ENCODE measurements around the gene MRPL58. TPM values are rescaled to one million over a fixed set of nuclear protein-coding genes. Genes with fewer than 3 reads are reported as not detected.
A peak's percentile ranks its signal among the peaks of the same experiment; 100 is the strongest.

The MRPL58 gene
- polyA plus RNA-seq, 4 donors, result 22.4 to 73.0 (median 45.7) TPM

DNA sequence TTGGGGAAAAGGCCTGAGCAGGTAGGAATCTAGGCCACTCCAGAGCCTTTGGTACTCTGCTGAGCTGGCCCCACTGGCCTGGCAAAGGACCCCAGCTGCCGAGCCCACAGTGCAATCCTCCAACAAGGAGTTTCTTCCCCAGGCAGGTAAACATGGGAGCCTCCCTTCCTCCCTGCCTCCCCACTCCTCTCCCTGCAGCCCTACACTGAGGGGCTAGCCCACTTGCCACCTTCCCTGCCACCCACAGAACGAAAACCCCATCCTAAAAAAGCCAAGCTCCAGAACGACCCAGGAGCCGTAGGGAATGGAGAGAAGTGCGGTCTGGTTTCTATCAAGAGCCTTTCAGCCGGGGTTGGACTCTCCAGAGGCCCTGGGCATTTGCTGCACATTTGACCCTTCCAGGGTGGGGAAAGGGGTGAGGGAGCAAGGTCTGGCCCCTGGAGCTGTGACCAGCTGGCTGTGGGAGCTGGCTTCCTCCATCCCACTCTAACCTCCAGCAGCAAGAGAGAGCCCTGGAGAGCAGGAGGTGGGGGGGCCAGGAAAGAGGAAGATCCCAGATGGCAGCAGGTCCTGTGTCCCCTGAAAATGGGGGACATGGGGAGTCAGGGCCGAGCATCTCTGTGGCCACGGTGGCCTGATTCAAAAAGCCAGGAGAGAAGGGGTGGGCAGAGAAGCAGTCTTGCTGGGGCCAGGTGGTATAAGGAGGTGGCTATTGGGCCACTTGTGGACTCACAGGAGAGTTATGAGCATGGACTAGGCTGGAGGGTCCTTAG, 41.2 kb upstream of the MRPL58 start:
- peaks cover 0 to 14% (median 0%) of the 10 kb centered on the region in 3 donors for H3K27me3 ChIP-seq (ENCODE audit: control insufficient read depth in 3 of 3, insufficient read depth in 3 of 3, low read length in 3 of 3)
- WGBS, 3 donors, result 15 to 57% (median 42%) methylated on average over 8 of the region's 8 CpGs
- H3K27ac ChIP-seq (ENCODE audit: low read depth in 1 of 3, low read length in 2 of 3), result peak overlapping the region; percentile 27 to 84 (median 70)
- peaks cover 0 to 46% (median 6%) of the 10 kb centered on the region in 3 donors for H3K4me1 ChIP-seq (ENCODE audit: control insufficient read depth in 3 of 3, insufficient read depth in 2 of 3, low read depth in 1 of 3, low read length in 2 of 3)
- DNase-seq (no peak), FAIRE-seq (no peak)
- peaks cover 0 to 6% (median 0%) of the 10 kb centered on the region in 3 donors for H3K36me3 ChIP-seq (ENCODE audit: control insufficient read depth in 3 of 3, insufficient read depth in 2 of 3, low read depth in 1 of 3, low read length in 3 of 3)
- H3K9me3 ChIP-seq (ENCODE audit: control insufficient read depth in 2 of 2, insufficient read depth in 1 of 2, low read depth in 1 of 2, low read length in 1 of 2), result no peaks in the 10 kb centered on the region
- peak overlapping the region in 2 of 3 donors; percentile 68 to 71 for H3K4me3 ChIP-seq (ENCODE audit: low read depth in 1 of 3, low read length in 3 of 3)

DNA sequence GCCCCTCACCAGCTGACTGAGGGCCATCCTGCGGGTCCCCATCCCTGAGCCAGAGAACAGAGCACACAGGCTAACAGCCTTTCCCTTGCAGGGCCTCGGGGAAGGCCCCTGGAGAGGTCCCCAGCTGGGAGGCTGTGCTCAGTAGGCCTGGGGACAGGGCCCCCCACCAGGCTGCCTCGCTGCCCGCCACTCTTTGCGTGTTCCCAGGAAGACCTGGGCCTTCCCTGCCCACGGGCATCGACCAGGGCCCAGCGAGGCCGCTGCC, 40.7 kb upstream of the MRPL58 start:
- Histone ChIP-seq H3K27ac (ENCODE audit: low read depth in 1 of 3, low read length in 2 of 3) (peak overlapping the region; percentile 27 to 84 (median 70)), H3K27me3 (ENCODE audit: control insufficient read depth in 3 of 3, insufficient read depth in 3 of 3, low read length in 3 of 3) (peaks cover 0 to 14% (median 0%) of the 10 kb centered on the region in 3 donors), H3K9me3 (ENCODE audit: control insufficient read depth in 2 of 2, insufficient read depth in 1 of 2, low read depth in 1 of 2, low read length in 1 of 2) (no peaks in the 10 kb centered on the region), H3K4me1 (ENCODE audit: control insufficient read depth in 3 of 3, insufficient read depth in 2 of 3, low read depth in 1 of 3, low read length in 2 of 3) (peaks cover 0 to 46% (median 6%) of the 10 kb centered on the region in 3 donors), H3K36me3 (ENCODE audit: control insufficient read depth in 3 of 3, insufficient read depth in 2 of 3, low read depth in 1 of 3, low read length in 3 of 3) (peaks cover 0 to 4% (median 0%) of the 10 kb centered on the region in 3 donors), H3K4me3 (ENCODE audit: low read depth in 1 of 3, low read length in 3 of 3) (peak overlapping the region in 2 of 3 donors; percentile 68 to 71)
- FAIRE-seq, result no peak
- no peak for DNase-seq
- 3 to 25% (median 15%) methylated on average over 5 to 9 of the region's 9 CpGs for WGBS, 3 donors

DNA sequence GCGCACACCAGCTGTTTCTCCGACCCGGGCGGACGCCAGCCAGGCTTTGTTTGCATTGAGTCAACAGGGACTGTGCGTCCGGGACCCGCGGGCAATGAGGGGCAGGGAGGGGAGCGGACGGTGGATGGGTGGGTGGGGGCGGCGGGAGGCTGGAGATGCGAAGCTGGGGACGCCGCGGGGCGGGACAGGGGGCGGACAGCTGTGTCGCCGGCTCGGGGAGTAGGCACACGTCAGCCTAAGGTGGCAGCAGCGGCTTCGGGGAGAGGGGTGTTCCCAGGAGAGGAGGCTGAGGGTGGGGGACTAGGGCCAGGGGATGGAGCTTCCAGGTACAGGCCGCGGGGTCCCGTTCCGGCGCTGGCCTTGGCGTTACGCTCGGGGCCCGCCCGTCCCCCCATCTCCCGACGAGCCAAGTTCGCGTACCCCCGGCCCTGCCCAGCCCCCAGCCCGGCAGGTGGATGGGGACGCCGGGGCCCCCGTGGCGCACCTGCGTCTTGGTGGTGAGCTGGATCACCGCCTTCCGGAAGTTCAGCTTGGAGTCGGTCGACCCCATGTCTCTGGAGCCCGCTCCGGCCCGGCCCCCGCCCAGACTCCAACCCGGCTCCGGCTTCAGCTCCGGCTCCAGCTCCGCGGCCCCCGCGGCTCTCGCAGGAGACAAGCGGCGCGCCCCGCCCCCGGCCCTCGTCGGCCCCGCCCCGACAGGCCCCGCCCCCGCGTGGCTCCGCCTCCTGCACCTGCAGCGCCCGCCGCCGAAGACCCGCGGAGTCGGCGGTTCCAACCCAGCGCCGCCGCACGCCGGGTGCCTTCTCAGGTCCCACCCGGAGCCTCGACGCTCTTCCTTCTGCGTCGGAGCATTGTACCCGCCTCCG, 40.1 kb upstream of the MRPL58 start, which contains the start of gene HID1:
Gene HID1, minus strand, starts transcription at position 653 of the 866 bp plus-strand sequence. Its CDS starts 103 bp downstream, at position 550.
- WGBS, 3 donors, result 1 to 2% (median 2%) methylated on average over 43 to 95 of the region's 95 CpGs
- Histone ChIP-seq H3K9me3 (ENCODE audit: control insufficient read depth in 2 of 2, insufficient read depth in 1 of 2, low read depth in 1 of 2, low read length in 1 of 2) (no peaks in the 10 kb centered on the region), H3K4me1 (ENCODE audit: control insufficient read depth in 3 of 3, insufficient read depth in 2 of 3, low read depth in 1 of 3, low read length in 2 of 3) (peaks cover 0 to 46% (median 6%) of the 10 kb centered on the region in 3 donors), H3K27ac (ENCODE audit: low read depth in 1 of 3, low read length in 2 of 3) (peak within 1 kb of the TSS; percentile 35 to 88 (median 87)), H3K27me3 (ENCODE audit: control insufficient read depth in 3 of 3, insufficient read depth in 3 of 3, low read length in 3 of 3) (peaks cover 0 to 14% (median 0%) of the 10 kb centered on the region in 3 donors), H3K36me3 (ENCODE audit: control insufficient read depth in 3 of 3, insufficient read depth in 2 of 3, low read depth in 1 of 3, low read length in 3 of 3) (peaks cover 0 to 4% (median 0%) of the 10 kb centered on the region in 3 donors), H3K4me3 (ENCODE audit: low read depth in 1 of 3, low read length in 3 of 3) (peak within 1 kb of the TSS; percentile 45 to 71 (median 68))
- FAIRE-seq (no peak), DNase-seq (peak; percentile 73 to 86)

DNA sequence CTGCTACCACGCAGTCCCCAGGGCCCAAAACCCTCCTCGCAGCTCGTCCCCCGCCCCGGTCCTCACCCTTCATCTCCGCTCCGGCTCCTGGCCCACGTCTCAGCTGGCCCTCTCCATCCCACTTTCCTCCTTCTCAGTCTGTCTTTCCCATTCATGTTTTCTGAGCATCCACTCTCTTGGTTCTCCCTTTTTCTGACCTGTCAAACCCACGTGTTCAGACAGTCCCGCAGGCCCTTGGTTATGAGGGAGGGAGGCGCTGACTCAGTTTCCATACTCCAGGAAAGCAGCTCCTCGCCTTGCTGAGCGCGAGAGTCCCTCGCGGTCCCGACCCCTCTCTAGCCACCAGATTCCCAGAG, 39.5 kb upstream of the MRPL58 start:
- Histone ChIP-seq H3K27me3 (ENCODE audit: control insufficient read depth in 3 of 3, insufficient read depth in 3 of 3, low read length in 3 of 3) (peaks cover 0 to 14% (median 0%) of the 10 kb centered on the region in 3 donors), H3K4me3 (ENCODE audit: low read depth in 1 of 3, low read length in 3 of 3) (peak overlapping the region; percentile 45 to 71 (median 68)), H3K4me1 (ENCODE audit: control insufficient read depth in 3 of 3, insufficient read depth in 2 of 3, low read depth in 1 of 3, low read length in 2 of 3) (peaks cover 0 to 46% (median 6%) of the 10 kb centered on the region in 3 donors), H3K27ac (ENCODE audit: low read depth in 1 of 3, low read length in 2 of 3) (peak overlapping the region in 2 of 3 donors; percentile 76 to 77), H3K36me3 (ENCODE audit: control insufficient read depth in 3 of 3, insufficient read depth in 2 of 3, low read depth in 1 of 3, low read length in 3 of 3) (peaks cover 0 to 4% (median 0%) of the 10 kb centered on the region in 3 donors), H3K9me3 (ENCODE audit: control insufficient read depth in 2 of 2, insufficient read depth in 1 of 2, low read depth in 1 of 2, low read length in 1 of 2) (no peaks in the 10 kb centered on the region)
- FAIRE-seq, result no peak
- DNase-seq, result no peak
- 15 to 18% (median 15%) methylated on average over 17 of the region's 17 CpGs for WGBS, 3 donors

DNA sequence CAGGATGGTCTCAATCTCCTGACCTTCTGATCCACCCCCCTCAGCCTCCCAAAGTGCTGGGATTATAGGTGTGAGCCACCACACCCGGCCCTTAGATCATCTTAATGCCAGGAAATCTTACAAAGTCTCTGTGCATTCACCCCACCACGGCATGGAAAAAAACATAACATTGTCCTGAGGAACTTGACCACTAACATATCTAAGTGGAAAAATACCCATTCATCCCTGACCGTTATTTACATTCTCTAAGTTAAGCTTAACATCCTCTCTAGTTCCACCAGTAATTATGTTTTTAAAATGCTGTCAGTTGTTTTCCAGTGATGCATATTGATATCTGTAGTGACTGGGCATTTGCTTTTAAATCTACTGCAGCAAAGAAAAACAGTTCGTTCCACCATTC, 36.5 kb upstream of the MRPL58 start:
- Histone ChIP-seq H3K27me3 (ENCODE audit: control insufficient read depth in 3 of 3, insufficient read depth in 3 of 3, low read length in 3 of 3) (peaks cover 0 to 14% (median 0%) of the 10 kb centered on the region in 3 donors), H3K36me3 (ENCODE audit: control insufficient read depth in 3 of 3, insufficient read depth in 2 of 3, low read depth in 1 of 3, low read length in 3 of 3) (no peaks in the 10 kb centered on the region), H3K27ac (ENCODE audit: low read depth in 1 of 3, low read length in 2 of 3) (no peak overlapping the region), H3K9me3 (ENCODE audit: control insufficient read depth in 2 of 2, insufficient read depth in 1 of 2, low read depth in 1 of 2, low read length in 1 of 2) (no peaks in the 10 kb centered on the region), H3K4me3 (ENCODE audit: low read depth in 1 of 3, low read length in 3 of 3) (no peak overlapping the region), H3K4me1 (ENCODE audit: control insufficient read depth in 3 of 3, insufficient read depth in 2 of 3, low read depth in 1 of 3, low read length in 2 of 3) (peaks cover 0 to 29% (median under 1%) of the 10 kb centered on the region in 3 donors)
- WGBS, 3 donors, result 58 to 71% (median 71%) methylated on average over 4 of the region's 4 CpGs
- DNase-seq, result no peak
- no peak for FAIRE-seq

DNA sequence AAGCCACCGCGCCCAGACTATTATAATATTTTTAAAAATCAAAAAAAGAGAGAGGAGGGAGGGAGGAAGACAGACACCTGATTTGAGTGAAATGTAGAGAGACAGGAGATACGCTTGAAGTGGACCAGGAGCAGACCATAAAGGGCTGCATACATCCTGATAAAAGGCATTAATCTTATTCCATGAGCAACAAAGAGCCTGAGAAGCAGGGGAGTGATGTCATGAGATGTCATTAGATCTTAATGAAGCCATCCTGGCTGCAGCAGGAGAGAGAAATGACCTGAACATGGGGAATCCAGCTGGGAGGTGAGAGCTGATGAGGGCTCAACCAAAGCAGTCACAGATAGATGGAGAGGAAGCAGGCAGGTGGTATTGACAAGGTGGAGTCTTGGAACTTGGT, 34.7 kb upstream of the MRPL58 start:
- Histone ChIP-seq H3K27me3 (ENCODE audit: control insufficient read depth in 3 of 3, insufficient read depth in 3 of 3, low read length in 3 of 3) (peaks cover 0 to 7% (median 0%) of the 10 kb centered on the region in 3 donors), H3K4me3 (ENCODE audit: low read depth in 1 of 3, low read length in 3 of 3) (no peak overlapping the region), H3K36me3 (ENCODE audit: control insufficient read depth in 3 of 3, insufficient read depth in 2 of 3, low read depth in 1 of 3, low read length in 3 of 3) (no peaks in the 10 kb centered on the region), H3K9me3 (ENCODE audit: control insufficient read depth in 2 of 2, insufficient read depth in 1 of 2, low read depth in 1 of 2, low read length in 1 of 2) (no peaks in the 10 kb centered on the region), H3K27ac (ENCODE audit: low read depth in 1 of 3, low read length in 2 of 3) (no peak overlapping the region), H3K4me1 (ENCODE audit: control insufficient read depth in 3 of 3, insufficient read depth in 2 of 3, low read depth in 1 of 3, low read length in 2 of 3) (peaks cover 3 to 26% (median 6%) of the 10 kb centered on the region in 3 donors)
- DNase-seq (no peak), FAIRE-seq (no peak)
- 94 to 97% (median 96%) methylated on average over 3 of the region's 3 CpGs for WGBS, 3 donors

DNA sequence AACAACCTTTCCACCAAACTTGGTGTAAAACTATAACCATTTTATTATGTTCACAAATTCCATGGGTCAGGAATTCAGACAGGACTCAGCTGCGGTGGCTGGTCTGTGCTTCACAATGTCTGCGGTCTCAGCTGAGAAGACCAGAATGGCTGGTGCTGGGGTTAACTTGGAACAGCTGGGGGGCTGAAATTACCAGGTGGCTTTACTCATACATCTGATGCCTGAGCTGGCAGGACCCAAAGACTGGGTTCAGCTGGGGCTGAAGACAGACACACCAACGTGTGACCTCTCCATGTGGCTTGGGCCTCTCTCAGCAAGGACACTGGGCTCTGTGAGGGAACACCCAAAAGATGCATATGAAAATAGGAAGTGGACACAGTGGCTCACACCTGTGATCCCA, 34.2 kb upstream of the MRPL58 start:
- WGBS, 3 donors, result 79 to 86% (median 79%) methylated on average over 3 of the region's 3 CpGs
- DNase-seq (no peak), FAIRE-seq (no peak)
- Histone ChIP-seq H3K4me1 (ENCODE audit: control insufficient read depth in 3 of 3, insufficient read depth in 2 of 3, low read depth in 1 of 3, low read length in 2 of 3) (peaks cover 3 to 22% (median 6%) of the 10 kb centered on the region in 3 donors), H3K36me3 (ENCODE audit: control insufficient read depth in 3 of 3, insufficient read depth in 2 of 3, low read depth in 1 of 3, low read length in 3 of 3) (no peaks in the 10 kb centered on the region), H3K27ac (ENCODE audit: low read depth in 1 of 3, low read length in 2 of 3) (no peak overlapping the region), H3K4me3 (ENCODE audit: low read depth in 1 of 3, low read length in 3 of 3) (no peak overlapping the region), H3K27me3 (ENCODE audit: control insufficient read depth in 3 of 3, insufficient read depth in 3 of 3, low read length in 3 of 3) (peaks cover 0 to 2% (median 0%) of the 10 kb centered on the region in 3 donors), H3K9me3 (ENCODE audit: control insufficient read depth in 2 of 2, insufficient read depth in 1 of 2, low read depth in 1 of 2, low read length in 1 of 2) (no peaks in the 10 kb centered on the region)

DNA sequence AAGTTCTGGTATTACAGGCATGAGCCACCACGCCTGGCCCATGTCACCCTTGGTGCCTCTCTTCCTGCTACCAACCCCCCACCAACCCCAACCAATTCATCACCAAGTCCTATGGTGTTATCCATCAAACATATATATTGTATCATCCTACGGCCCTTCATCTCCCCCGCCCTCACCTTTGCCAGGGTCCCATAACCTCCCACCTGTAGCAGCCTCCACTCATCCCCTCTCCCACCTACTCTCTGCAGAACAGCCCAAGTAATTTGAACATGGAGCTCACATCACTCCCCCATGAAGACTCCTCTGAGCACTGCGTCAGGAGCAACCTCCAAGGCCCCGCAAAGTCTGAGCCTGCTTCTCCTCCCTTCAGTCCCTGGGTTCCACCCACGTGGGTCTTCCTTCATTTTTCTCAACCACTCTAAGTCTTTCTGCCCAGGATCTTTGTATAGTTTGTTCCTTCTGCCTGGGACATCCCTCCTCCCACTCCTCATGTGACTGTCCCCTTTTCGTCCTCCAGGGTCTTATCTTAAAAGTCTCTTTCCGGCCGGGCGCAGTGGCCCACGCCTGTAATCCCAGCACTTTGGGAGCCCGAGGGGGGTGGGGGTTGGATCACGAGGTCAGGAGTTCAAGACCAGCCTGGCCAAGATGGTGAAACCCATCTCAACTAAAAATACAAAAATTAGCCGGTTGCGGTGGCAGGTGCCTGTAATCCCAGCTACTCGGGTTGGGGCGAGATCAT, 32.9 kb upstream of the MRPL58 start:
- Histone ChIP-seq H3K27ac (ENCODE audit: low read depth in 1 of 3, low read length in 2 of 3) (no peak overlapping the region), H3K4me3 (ENCODE audit: low read depth in 1 of 3, low read length in 3 of 3) (no peak overlapping the region), H3K36me3 (ENCODE audit: control insufficient read depth in 3 of 3, insufficient read depth in 2 of 3, low read depth in 1 of 3, low read length in 3 of 3) (no peaks in the 10 kb centered on the region), H3K9me3 (ENCODE audit: control insufficient read depth in 2 of 2, insufficient read depth in 1 of 2, low read depth in 1 of 2, low read length in 1 of 2) (no peaks in the 10 kb centered on the region), H3K4me1 (ENCODE audit: control insufficient read depth in 3 of 3, insufficient read depth in 2 of 3, low read depth in 1 of 3, low read length in 2 of 3) (peaks cover 3 to 13% (median 6%) of the 10 kb centered on the region in 3 donors), H3K27me3 (ENCODE audit: control insufficient read depth in 3 of 3, insufficient read depth in 3 of 3, low read length in 3 of 3) (no peaks in the 10 kb centered on the region)
- FAIRE-seq, result no peak
- whole genome bisulfite sequencing, 3 donors, result 83 to 86% (median 86%) methylated on average over 17 of the region's 17 CpGs
- DNase-seq, result no peak
